ENCODE results near the gene CERS5.

Gene CERS5

GRCh38 chr12:50104417-50105366 lies 62.5 kb downstream of the CERS5 start:
- no peak overlapping the region for H3K27ac ChIP-seq (ENCODE audit: low read length)
- peaks cover 4% of the 10 kb centered on the region for H3K4me1 ChIP-seq (ENCODE audit: control insufficient read depth, insufficient read depth, low read length)
- no peak overlapping the region for H3K4me3 ChIP-seq (ENCODE audit: low read length)
- DNase-seq (ENCODE audit: low read depth, low spot score), result no peak
- WGBS (ENCODE audit: insufficient coverage, insufficient read length), result no CpG with 5 or more reads among the region's 14 CpGs
- H3K36me3 ChIP-seq (ENCODE audit: control insufficient read depth, insufficient read depth, low read length), result no peaks in the 10 kb centered on the region; the same call in 1 of the 2 replicates
- no peaks in the 10 kb centered on the region for H3K9me3 ChIP-seq (ENCODE audit: control insufficient read depth, insufficient read depth, low read length)
- no peaks in the 10 kb centered on the region for H3K27me3 ChIP-seq (ENCODE audit: control insufficient read depth, insufficient read depth, low read length)

GRCh38 chr12:50103767-50104321 lies 63.3 kb downstream of the CERS5 start, which contains the start of gene GPD1:
Gene GPD1, plus strand, starts transcription at chr12:50104008. Its CDS starts 43 bp downstream, at chr12:50104051.
- Histone ChIP-seq H3K4me3 (ENCODE audit: low read length) (no peak within 1 kb of the TSS), H3K4me1 (ENCODE audit: control insufficient read depth, insufficient read depth, low read length) (peaks cover 4% of the 10 kb centered on the region), H3K27me3 (ENCODE audit: control insufficient read depth, insufficient read depth, low read length) (no peaks in the 10 kb centered on the region), H3K36me3 (ENCODE audit: control insufficient read depth, insufficient read depth, low read length) (peaks cover 7% of the 10 kb centered on the region; the same call in 1 of the 2 replicates), H3K9me3 (ENCODE audit: control insufficient read depth, insufficient read depth, low read length) (no peaks in the 10 kb centered on the region), H3K27ac (ENCODE audit: low read length) (no peak within 1 kb of the TSS)
- no CpG with 5 or more reads among the region's 13 CpGs for WGBS (ENCODE audit: insufficient coverage, insufficient read length)
- no peak for DNase-seq (ENCODE audit: low read depth, low spot score)

GRCh38 chr12:50103351-50103750 lies 63.8 kb downstream of the CERS5 start:
- Histone ChIP-seq H3K27ac (ENCODE audit: low read length) (no peak overlapping the region), H3K4me1 (ENCODE audit: control insufficient read depth, insufficient read depth, low read length) (peaks cover 4% of the 10 kb centered on the region), H3K9me3 (ENCODE audit: control insufficient read depth, insufficient read depth, low read length) (no peaks in the 10 kb centered on the region), H3K4me3 (ENCODE audit: low read length) (no peak overlapping the region), H3K36me3 (ENCODE audit: control insufficient read depth, insufficient read depth, low read length) (peaks cover 11% of the 10 kb centered on the region; the same call in 1 of the 2 replicates), H3K27me3 (ENCODE audit: control insufficient read depth, insufficient read depth, low read length) (no peaks in the 10 kb centered on the region)
- no peak for DNase-seq (ENCODE audit: low read depth, low spot score)
- no CpG with 5 or more reads among the region's 2 CpGs for WGBS (ENCODE audit: insufficient coverage, insufficient read length)

GRCh38 chr12:50102646-50103309 lies 64.4 kb downstream of the CERS5 start:
- H3K4me3 ChIP-seq (ENCODE audit: low read length), result no peak overlapping the region
- no peaks in the 10 kb centered on the region for H3K9me3 ChIP-seq (ENCODE audit: control insufficient read depth, insufficient read depth, low read length)
- H3K36me3 ChIP-seq (ENCODE audit: control insufficient read depth, insufficient read depth, low read length), result peaks cover 17% of the 10 kb centered on the region; the same call in 1 of the 2 replicates
- peaks cover 4% of the 10 kb centered on the region for H3K4me1 ChIP-seq (ENCODE audit: control insufficient read depth, insufficient read depth, low read length)
- no CpG with 5 or more reads among the region's 8 CpGs for WGBS (ENCODE audit: insufficient coverage, insufficient read length)
- H3K27me3 ChIP-seq (ENCODE audit: control insufficient read depth, insufficient read depth, low read length), result no peaks in the 10 kb centered on the region
- no peak for DNase-seq (ENCODE audit: low read depth, low spot score)
- no peak overlapping the region for H3K27ac ChIP-seq (ENCODE audit: low read length)

- no peak for DNase-seq (ENCODE audit: low read depth, low spot score)
- Histone ChIP-seq H3K9me3 (ENCODE audit: control insufficient read depth, insufficient read depth, low read length) (no peaks in the 10 kb centered on the region), H3K27me3 (ENCODE audit: control insufficient read depth, insufficient read depth, low read length) (no peaks in the 10 kb centered on the region), H3K27ac (ENCODE audit: low read length) (no peak overlapping the region), H3K36me3 (ENCODE audit: control insufficient read depth, insufficient read depth, low read length) (peaks cover 18% of the 10 kb centered on the region; the same call in 1 of the 2 replicates), H3K4me3 (ENCODE audit: low read length) (no peak overlapping the region), H3K4me1 (ENCODE audit: control insufficient read depth, insufficient read depth, low read length) (peaks cover 4% of the 10 kb centered on the region)
- no CpG with 5 or more reads among the region's 2 CpGs for WGBS (ENCODE audit: insufficient coverage, insufficient read length)
Measured at GRCh38 chr12:50102131-50102531, 65.0 kb downstream of the CERS5 start.

- no peaks in the 10 kb centered on the region for H3K9me3 ChIP-seq (ENCODE audit: control insufficient read depth, insufficient read depth, low read length)
- H3K4me1 ChIP-seq (ENCODE audit: control insufficient read depth, insufficient read depth, low read length), result peaks cover 4% of the 10 kb centered on the region
- no peaks in the 10 kb centered on the region for H3K27me3 ChIP-seq (ENCODE audit: control insufficient read depth, insufficient read depth, low read length)
- peaks cover 22% of the 10 kb centered on the region for H3K36me3 ChIP-seq (ENCODE audit: control insufficient read depth, insufficient read depth, low read length)
- WGBS (ENCODE audit: insufficient coverage, insufficient read length), result no CpG with 5 or more reads among the region's 3 CpGs
- no peak overlapping the region for H3K27ac ChIP-seq (ENCODE audit: low read length)
- H3K4me3 ChIP-seq (ENCODE audit: low read length), result no peak overlapping the region
- DNase-seq (ENCODE audit: low read depth, low spot score), result no peak
Measured at GRCh38 chr12:50101663-50102062, 65.5 kb downstream of the CERS5 start.

GRCh38 chr12:50100561-50100960 lies 66.6 kb downstream of the CERS5 start:
- no peak overlapping the region for H3K27ac ChIP-seq (ENCODE audit: low read length)

GRCh38 chr12:50099302-50100008 lies 67.7 kb downstream of the CERS5 start:
- no peak for DNase-seq (ENCODE audit: low read depth, low spot score)

More at GRCh38 chr12:50100561-50100960, 66.6 kb downstream of the CERS5 start:
- no peaks in the 10 kb centered on the region for H3K9me3 ChIP-seq (ENCODE audit: control insufficient read depth, insufficient read depth, low read length)
- no peak overlapping the region for H3K4me3 ChIP-seq (ENCODE audit: low read length)
- H3K36me3 ChIP-seq (ENCODE audit: control insufficient read depth, insufficient read depth, low read length), result peaks cover 33% of the 10 kb centered on the region
- DNase-seq (ENCODE audit: low read depth, low spot score), result no peak
- peaks cover 4% of the 10 kb centered on the region for H3K4me1 ChIP-seq (ENCODE audit: control insufficient read depth, insufficient read depth, low read length)
- WGBS (ENCODE audit: insufficient coverage, insufficient read length), result no CpG with 5 or more reads among the region's 3 CpGs
- no peaks in the 10 kb centered on the region for H3K27me3 ChIP-seq (ENCODE audit: control insufficient read depth, insufficient read depth, low read length)

GRCh38 chr12:50097952-50098351 lies 69.2 kb downstream of the CERS5 start:
- H3K36me3 ChIP-seq (ENCODE audit: control insufficient read depth, insufficient read depth, low read length), result peaks cover 47% of the 10 kb centered on the region
- WGBS (ENCODE audit: insufficient coverage, insufficient read length), result no CpG with 5 or more reads among the region's 6 CpGs
- no peaks in the 10 kb centered on the region for H3K9me3 ChIP-seq (ENCODE audit: control insufficient read depth, insufficient read depth, low read length)
- no peak overlapping the region for H3K27ac ChIP-seq (ENCODE audit: low read length)
- peaks cover 2% of the 10 kb centered on the region; the same call in 1 of the 2 replicates for H3K4me1 ChIP-seq (ENCODE audit: control insufficient read depth, insufficient read depth, low read length)
- no peak overlapping the region for H3K4me3 ChIP-seq (ENCODE audit: low read length)
- no peaks in the 10 kb centered on the region for H3K27me3 ChIP-seq (ENCODE audit: control insufficient read depth, insufficient read depth, low read length)
- DNase-seq (ENCODE audit: low read depth, low spot score), result no peak

More at GRCh38 chr12:50099302-50100008, 67.7 kb downstream of the CERS5 start:
- no peak overlapping the region for H3K27ac ChIP-seq (ENCODE audit: low read length)
- peaks cover 4% of the 10 kb centered on the region for H3K4me1 ChIP-seq (ENCODE audit: control insufficient read depth, insufficient read depth, low read length)
- no peaks in the 10 kb centered on the region for H3K27me3 ChIP-seq (ENCODE audit: control insufficient read depth, insufficient read depth, low read length)
- H3K4me3 ChIP-seq (ENCODE audit: low read length), result no peak overlapping the region
- peaks cover 42% of the 10 kb centered on the region for H3K36me3 ChIP-seq (ENCODE audit: control insufficient read depth, insufficient read depth, low read length)
- WGBS (ENCODE audit: insufficient coverage, insufficient read length), result no CpG with 5 or more reads among the region's 5 CpGs
- no peaks in the 10 kb centered on the region for H3K9me3 ChIP-seq (ENCODE audit: control insufficient read depth, insufficient read depth, low read length)

GRCh38 chr12:50090391-50090790 lies 76.8 kb downstream of the CERS5 start:
- Histone ChIP-seq H3K4me1 (ENCODE audit: control insufficient read depth, insufficient read depth, low read length) (no peaks in the 10 kb centered on the region), H3K4me3 (ENCODE audit: low read length) (no peak overlapping the region), H3K27ac (ENCODE audit: low read length) (no peak overlapping the region), H3K27me3 (ENCODE audit: control insufficient read depth, insufficient read depth, low read length) (no peaks in the 10 kb centered on the region), H3K36me3 (ENCODE audit: control insufficient read depth, insufficient read depth, low read length) (peaks cover 37% of the 10 kb centered on the region; the same call in 1 of the 2 replicates), H3K9me3 (ENCODE audit: control insufficient read depth, insufficient read depth, low read length) (no peaks in the 10 kb centered on the region)
- no peak for DNase-seq (ENCODE audit: low read depth, low spot score)
- no CpG with 5 or more reads among the region's 5 CpGs for WGBS (ENCODE audit: insufficient coverage, insufficient read length)

Measured in iPS DF 6.9 (cell line).